OCI-LY3 (cell line): ENCODE results near the gene AGO3.

Experiments used
- H2AFZ ChIP-seq: fragments of 200-600, 300-600 bp; shearing (Covaris generic); 2 replicates; pipeline ENCODE4 v1.6.0; 2014; ENCODE audit warnings: antibody characterized with exemption, low read depth, low read length
- H3K27ac ChIP-seq: fragments of 200-600, 300-600 bp; sonication (generic); 2 replicates; pipeline ENCODE4 v1.5.1; 2014; ENCODE audit warnings: mild to moderate bottlenecking, low read length, moderate library complexity, mixed read lengths
- H3K27me3 ChIP-seq: fragments of 200-600, 300-600 bp; sonication (generic); 2 replicates; pipeline ENCODE4 v1.6.1; 2014; ENCODE audit warnings: low read depth, low read length, mixed read lengths
- H3K36me3 ChIP-seq: fragments of 200-600, 300-600 bp; sonication (generic); replicated peaks from 2 replicates; pipeline ENCODE3; 2014; ENCODE audit warnings: low read depth, low read length, mixed read lengths
- H3K4me1 ChIP-seq: fragments of 300-600, 200-600 bp; sonication (generic); 2 replicates; pipeline ENCODE4 v1.6.1; 2014; ENCODE audit warnings: low read length, mixed read lengths
- H3K4me2 ChIP-seq: fragments of 200-600, 300-600 bp; sonication (generic); 2 replicates; pipeline ENCODE4 v1.6.1; 2014; ENCODE audit warnings: low read length, mixed read lengths
- H3K4me3 ChIP-seq: fragments of 300-600, 200-600 bp; sonication (generic); 2 replicates; pipeline ENCODE4 v1.5.1; 2014; ENCODE audit warnings: antibody characterized with exemption, mild to moderate bottlenecking, low read length, moderate library complexity
- H3K79me2 ChIP-seq: fragments of 300-600, 200-600 bp; shearing (Covaris generic); 2 replicates; pipeline ENCODE4 v1.6.1; 2014; ENCODE audit warnings: mild to moderate bottlenecking, low read length, mixed read lengths
- H3K9ac ChIP-seq: fragments of 300-600, 200-600 bp; shearing (Covaris generic); 2 replicates; pipeline ENCODE4 v1.6.0; 2014; ENCODE audit warnings: mild to moderate bottlenecking, low read length, moderate library complexity
- H3K9me3 ChIP-seq: fragments of 200-600, 300-600 bp; shearing (Covaris generic); 2 replicates; pipeline ENCODE4 v1.6.1; 2014; ENCODE audit warnings: low read length, mixed read lengths; ENCODE audit not compliant: insufficient read depth
- H4K20me1 ChIP-seq: fragments of 200-600, 300-600 bp; sonication (generic); 2 replicates; pipeline ENCODE4 v1.6.1; 2016; ENCODE audit warnings: low read length, mixed read lengths; ENCODE audit not compliant: insufficient read depth
- CTCF ChIP-seq: fragments of 200-600, 300-600 bp; sonication (generic); IDR thresholded peaks from 2 replicates; pipeline ENCODE4 v1.5.1; 2014; ENCODE audit warnings: antibody characterized with exemption, low read length, low read depth
- EZH2phosphoT487 ChIP-seq: fragments of 200-600 bp; shearing (Covaris generic); IDR thresholded peaks from 2 replicates; pipeline ENCODE4 v1.6.1; 2018; ENCODE audit warnings: antibody characterized with exemption, mixed run types, low read depth

AGO3 gene

GRCh38 chr1:36007741-36008140, 76.8 kb downstream of the AGO3 start:
- no peak overlapping the region for H3K27ac ChIP-seq

GRCh38 chr1:36008546-36009197, 77.8 kb downstream of the AGO3 start:
- TF ChIP-seq EZH2phosphoT487 (no peak), CTCF (no peak)

More at GRCh38 chr1:36007741-36008140, 76.8 kb downstream of the AGO3 start:
- Histone ChIP-seq H3K4me2 (no peak overlapping the region), H3K4me1 (no peaks in the 10 kb centered on the region), H3K27me3 (no peaks in the 10 kb centered on the region), H3K36me3 (no peaks in the 10 kb centered on the region), H3K9ac (no peak overlapping the region), H3K4me3 (no peak overlapping the region), H3K79me2 (no peaks in the 10 kb centered on the region), H3K9me3 (no peaks in the 10 kb centered on the region), H2AFZ (no peak overlapping the region), H4K20me1 (no peaks in the 10 kb centered on the region)
- TF ChIP-seq CTCF (no peak), EZH2phosphoT487 (no peak)

GRCh38 chr1:36014722-36015220, 83.9 kb downstream of the AGO3 start:
- Histone ChIP-seq H3K27me3 (no peaks in the 10 kb centered on the region), H2AFZ (no peak overlapping the region), H4K20me1 (no peaks in the 10 kb centered on the region), H3K9ac (no peak overlapping the region), H3K9me3 (no peaks in the 10 kb centered on the region), H3K79me2 (no peaks in the 10 kb centered on the region), H3K36me3 (peaks cover 3% of the 10 kb centered on the region), H3K4me3 (no peak overlapping the region), H3K4me1 (no peaks in the 10 kb centered on the region), H3K4me2 (no peak overlapping the region), H3K27ac (no peak overlapping the region)
- TF ChIP-seq EZH2phosphoT487, result no peak
- TF ChIP-seq CTCF, result no peak

More at GRCh38 chr1:36008546-36009197, 77.8 kb downstream of the AGO3 start:
- Histone ChIP-seq H3K79me2 (no peaks in the 10 kb centered on the region), H3K36me3 (peaks cover 2% of the 10 kb centered on the region), H3K9ac (no peak overlapping the region), H4K20me1 (no peaks in the 10 kb centered on the region), H3K4me3 (no peak overlapping the region), H3K27ac (no peak overlapping the region), H3K4me2 (no peak overlapping the region), H2AFZ (no peak overlapping the region), H3K27me3 (no peaks in the 10 kb centered on the region), H3K4me1 (no peaks in the 10 kb centered on the region), H3K9me3 (no peaks in the 10 kb centered on the region)

GRCh38 chr1:36016686-36017085, 85.8 kb downstream of the AGO3 start:
- H3K4me2 ChIP-seq, result no peak overlapping the region
- H3K79me2 ChIP-seq, result no peaks in the 10 kb centered on the region
- H3K4me1 ChIP-seq, result no peaks in the 10 kb centered on the region
- H3K4me3 ChIP-seq, result no peak overlapping the region
- H3K9me3 ChIP-seq, result no peaks in the 10 kb centered on the region
- no peak overlapping the region for H3K27ac ChIP-seq
- H3K27me3 ChIP-seq, result no peaks in the 10 kb centered on the region
- H3K9ac ChIP-seq, result no peak overlapping the region
- no peaks in the 10 kb centered on the region for H4K20me1 ChIP-seq
- H2AFZ ChIP-seq, result no peak overlapping the region
- TF ChIP-seq EZH2phosphoT487 (no peak), CTCF (no peak)
- H3K36me3 ChIP-seq, result peaks cover 3% of the 10 kb centered on the region
